ENCODE measurements around the gene BTBD19.
A peak's percentile ranks its signal among the peaks of the same experiment; 100 is the strongest.

Gene BTBD19

GRCh38 chr1:44839576-44839975, 31.3 kb downstream of the BTBD19 start:
- no peaks in the 10 kb centered on the region for H3K36me3 ChIP-seq (ENCODE audit: control insufficient read depth in 5 of 5, insufficient read depth in 5 of 5, low read length in 5 of 5)
- no peak overlapping the region for H3K27ac ChIP-seq (ENCODE audit: low read depth, low read length)
- H3K4me1 ChIP-seq (ENCODE audit: control insufficient read depth in 5 of 5, insufficient read depth in 5 of 5, low read length in 5 of 5) = peaks cover 0 to 25% (median 15%) of the 10 kb centered on the region in 5 donors
- H3K4me3 ChIP-seq (ENCODE audit: low read depth in 1 of 5, low read length in 5 of 5) = no peak overlapping the region
- H3K9me3 ChIP-seq (ENCODE audit: control insufficient read depth in 5 of 5, low read length in 5 of 5) = no peaks in the 10 kb centered on the region
- no peak overlapping the region for H3K9ac ChIP-seq (ENCODE audit: low read length in 5 of 5)
- no peaks in the 10 kb centered on the region for H3K27me3 ChIP-seq (ENCODE audit: control insufficient read depth in 5 of 5, insufficient read depth in 4 of 5, low read length in 5 of 5)

- no peaks in the 10 kb centered on the region for H3K27me3 ChIP-seq (ENCODE audit: control insufficient read depth in 5 of 5, insufficient read depth in 4 of 5, low read length in 5 of 5)
- no peak overlapping the region for H3K27ac ChIP-seq (ENCODE audit: low read depth, low read length)
- peak overlapping the region; percentile 35 to 65 (median 52) for H3K4me3 ChIP-seq (ENCODE audit: low read depth in 1 of 5, low read length in 5 of 5)
- peak overlapping the region in 4 of 5 donors; percentile 43 to 66 (median 65) for H3K9ac ChIP-seq (ENCODE audit: low read length in 5 of 5)
- H3K9me3 ChIP-seq (ENCODE audit: control insufficient read depth in 5 of 5, low read length in 5 of 5) = no peaks in the 10 kb centered on the region
- H3K36me3 ChIP-seq (ENCODE audit: control insufficient read depth in 5 of 5, insufficient read depth in 5 of 5, low read length in 5 of 5) = no peaks in the 10 kb centered on the region
- H3K4me1 ChIP-seq (ENCODE audit: control insufficient read depth in 5 of 5, insufficient read depth in 5 of 5, low read length in 5 of 5) = peaks cover 0 to 15% (median 11%) of the 10 kb centered on the region in 5 donors
Observed at GRCh38 chr1:44842486-44842861, 34.2 kb downstream of the BTBD19 start.

- H3K36me3 ChIP-seq (ENCODE audit: control insufficient read depth in 5 of 5, insufficient read depth in 5 of 5, low read length in 5 of 5) = no peaks in the 10 kb centered on the region
- H3K9ac ChIP-seq (ENCODE audit: low read length in 5 of 5) = peak within 1 kb of the TSS in 4 of 5 donors; percentile 43 to 66 (median 65)
- H3K9me3 ChIP-seq (ENCODE audit: control insufficient read depth in 5 of 5, low read length in 5 of 5) = no peaks in the 10 kb centered on the region
- H3K27me3 ChIP-seq (ENCODE audit: control insufficient read depth in 5 of 5, insufficient read depth in 4 of 5, low read length in 5 of 5) = no peaks in the 10 kb centered on the region
- peaks cover 0 to 15% (median 11%) of the 10 kb centered on the region in 5 donors for H3K4me1 ChIP-seq (ENCODE audit: control insufficient read depth in 5 of 5, insufficient read depth in 5 of 5, low read length in 5 of 5)
- H3K27ac ChIP-seq (ENCODE audit: low read depth, low read length) = no peak within 1 kb of the TSS
- H3K4me3 ChIP-seq (ENCODE audit: low read depth in 1 of 5, low read length in 5 of 5) = peak within 1 kb of the TSS; percentile 35 to 65 (median 52)
Observed at GRCh38 chr1:44842862-44843655, 34.7 kb downstream of the BTBD19 start, which contains the start of gene PTCH2. Gene PTCH2 (minus strand): TSS chr1:44843253. CDS start chr1:44842932, 321 bp downstream.

GRCh38 chr1:44846985-44847384, 38.7 kb downstream of the BTBD19 start:
- Histone ChIP-seq H3K27ac (ENCODE audit: low read depth, low read length) (no peak overlapping the region), H3K9ac (ENCODE audit: low read length in 5 of 5) (no peak overlapping the region), H3K4me3 (ENCODE audit: low read depth in 1 of 5, low read length in 5 of 5) (no peak overlapping the region), H3K9me3 (ENCODE audit: control insufficient read depth in 5 of 5, low read length in 5 of 5) (no peaks in the 10 kb centered on the region), H3K27me3 (ENCODE audit: control insufficient read depth in 5 of 5, insufficient read depth in 4 of 5, low read length in 5 of 5) (no peaks in the 10 kb centered on the region), H3K36me3 (ENCODE audit: control insufficient read depth in 5 of 5, insufficient read depth in 5 of 5, low read length in 5 of 5) (peaks cover 0 to 17% (median 15%) of the 10 kb centered on the region in 5 donors), H3K4me1 (ENCODE audit: control insufficient read depth in 5 of 5, insufficient read depth in 5 of 5, low read length in 5 of 5) (peaks cover 0 to 22% (median 12%) of the 10 kb centered on the region in 5 donors)

GRCh38 chr1:44847845-44848244, 39.5 kb downstream of the BTBD19 start:
- H3K27me3 ChIP-seq (ENCODE audit: control insufficient read depth in 5 of 5, insufficient read depth in 4 of 5, low read length in 5 of 5) = no peaks in the 10 kb centered on the region
- peaks cover 2 to 19% (median 15%) of the 10 kb centered on the region in 5 donors for H3K36me3 ChIP-seq (ENCODE audit: control insufficient read depth in 5 of 5, insufficient read depth in 5 of 5, low read length in 5 of 5)
- no peak overlapping the region for H3K9ac ChIP-seq (ENCODE audit: low read length in 5 of 5)
- no peak overlapping the region for H3K27ac ChIP-seq (ENCODE audit: low read depth, low read length)
- H3K4me1 ChIP-seq (ENCODE audit: control insufficient read depth in 5 of 5, insufficient read depth in 5 of 5, low read length in 5 of 5) = peaks cover 0 to 14% (median 6%) of the 10 kb centered on the region in 5 donors
- no peak overlapping the region for H3K4me3 ChIP-seq (ENCODE audit: low read depth in 1 of 5, low read length in 5 of 5)
- H3K9me3 ChIP-seq (ENCODE audit: control insufficient read depth in 5 of 5, low read length in 5 of 5) = no peaks in the 10 kb centered on the region

GRCh38 chr1:44848456-44849181, 40.3 kb downstream of the BTBD19 start:
- Histone ChIP-seq H3K4me1 (ENCODE audit: control insufficient read depth in 5 of 5, insufficient read depth in 5 of 5, low read length in 5 of 5) (peaks cover 0 to 8% (median 0%) of the 10 kb centered on the region in 5 donors), H3K27ac (ENCODE audit: low read depth, low read length) (no peak overlapping the region), H3K9ac (ENCODE audit: low read length in 5 of 5) (peak overlapping the region in 1 of 5 donors; percentile 9), H3K9me3 (ENCODE audit: control insufficient read depth in 5 of 5, low read length in 5 of 5) (no peaks in the 10 kb centered on the region), H3K4me3 (ENCODE audit: low read depth in 1 of 5, low read length in 5 of 5) (no peak overlapping the region), H3K27me3 (ENCODE audit: control insufficient read depth in 5 of 5, insufficient read depth in 4 of 5, low read length in 5 of 5) (no peaks in the 10 kb centered on the region), H3K36me3 (ENCODE audit: control insufficient read depth in 5 of 5, insufficient read depth in 5 of 5, low read length in 5 of 5) (peaks cover 4 to 23% (median 15%) of the 10 kb centered on the region in 5 donors)

GRCh38 chr1:44849575-44850132, 41.3 kb downstream of the BTBD19 start:
- Histone ChIP-seq H3K27me3 (ENCODE audit: control insufficient read depth in 5 of 5, insufficient read depth in 4 of 5, low read length in 5 of 5) (no peaks in the 10 kb centered on the region), H3K9ac (ENCODE audit: low read length in 5 of 5) (no peak overlapping the region), H3K4me3 (ENCODE audit: low read depth in 1 of 5, low read length in 5 of 5) (no peak overlapping the region), H3K36me3 (ENCODE audit: control insufficient read depth in 5 of 5, insufficient read depth in 5 of 5, low read length in 5 of 5) (peaks cover 4 to 28% (median 16%) of the 10 kb centered on the region in 5 donors), H3K4me1 (ENCODE audit: control insufficient read depth in 5 of 5, insufficient read depth in 5 of 5, low read length in 5 of 5) (peaks cover 0 to 8% (median 0%) of the 10 kb centered on the region in 5 donors), H3K9me3 (ENCODE audit: control insufficient read depth in 5 of 5, low read length in 5 of 5) (no peaks in the 10 kb centered on the region), H3K27ac (ENCODE audit: low read depth, low read length) (no peak overlapping the region)

GRCh38 chr1:44851308-44851707, 43.0 kb downstream of the BTBD19 start:
- no peak overlapping the region for H3K27ac ChIP-seq (ENCODE audit: low read depth, low read length)
- H3K4me3 ChIP-seq (ENCODE audit: low read depth in 1 of 5, low read length in 5 of 5) = no peak overlapping the region
- H3K27me3 ChIP-seq (ENCODE audit: control insufficient read depth in 5 of 5, insufficient read depth in 4 of 5, low read length in 5 of 5) = no peaks in the 10 kb centered on the region
- peaks cover 4 to 37% (median 28%) of the 10 kb centered on the region in 5 donors for H3K36me3 ChIP-seq (ENCODE audit: control insufficient read depth in 5 of 5, insufficient read depth in 5 of 5, low read length in 5 of 5)
- no peak overlapping the region for H3K9ac ChIP-seq (ENCODE audit: low read length in 5 of 5)
- peaks cover 0 to 8% (median 0%) of the 10 kb centered on the region in 5 donors for H3K4me1 ChIP-seq (ENCODE audit: control insufficient read depth in 5 of 5, insufficient read depth in 5 of 5, low read length in 5 of 5)
- H3K9me3 ChIP-seq (ENCODE audit: control insufficient read depth in 5 of 5, low read length in 5 of 5) = no peaks in the 10 kb centered on the region

GRCh38 chr1:44853201-44853600, 44.9 kb downstream of the BTBD19 start:
- no peaks in the 10 kb centered on the region for H3K27me3 ChIP-seq (ENCODE audit: control insufficient read depth in 5 of 5, insufficient read depth in 4 of 5, low read length in 5 of 5)
- no peak overlapping the region for H3K27ac ChIP-seq (ENCODE audit: low read depth, low read length)
- no peak overlapping the region for H3K4me3 ChIP-seq (ENCODE audit: low read depth in 1 of 5, low read length in 5 of 5)
- H3K4me1 ChIP-seq (ENCODE audit: control insufficient read depth in 5 of 5, insufficient read depth in 5 of 5, low read length in 5 of 5) = peaks cover 0 to 8% (median 0%) of the 10 kb centered on the region in 5 donors
- no peak overlapping the region for H3K9ac ChIP-seq (ENCODE audit: low read length in 5 of 5)
- peaks cover 4 to 49% (median 42%) of the 10 kb centered on the region in 5 donors for H3K36me3 ChIP-seq (ENCODE audit: control insufficient read depth in 5 of 5, insufficient read depth in 5 of 5, low read length in 5 of 5)
- H3K9me3 ChIP-seq (ENCODE audit: control insufficient read depth in 5 of 5, low read length in 5 of 5) = no peaks in the 10 kb centered on the region

Measured in subcutaneous abdominal adipose tissue (tissue), 5 donors.